CD14-positive monocyte (primary cell): ENCODE results near the gene NUDCD3. TPM values are rescaled to one million over a fixed set of nuclear protein-coding genes. Genes with fewer than 3 reads are reported as not detected.

Experiments
- DNase-seq, 3 donors: peaks; one replicate each; pipeline ENCODE4 v3.0.0-alpha.2; 2011 to 2022
- H2AFZ ChIP-seq: 2 replicates; pipeline ENCODE4 v1.6.0; 2012; ENCODE audit warnings: mild to moderate bottlenecking, low read depth, low read length, inconsistent platforms; ENCODE audit not compliant: insufficient read depth, poor library complexity, severe bottlenecking
- H3K27ac ChIP-seq, 2 donors: 1 replicate in 1 of 2; 2 replicates in 1 of 2; pipeline ENCODE4 v1.5.1; 2012 to 2013; ENCODE audit warnings: low read length in 2 of 2, control low read depth in 1 of 2, inconsistent platforms in 1 of 2, low read depth in 1 of 2, mild to moderate bottlenecking in 1 of 2
- H3K27me3 ChIP-seq, 2 donors: one replicate each; pipeline versions ENCODE4 v1.6.0 to v1.6.1; 2011 to 2013; ENCODE audit warnings: low read length in 2 of 2; ENCODE audit not compliant: control insufficient read depth in 2 of 2, insufficient read depth in 2 of 2
- H3K36me3 ChIP-seq, 2 donors: replicated peaks in 1 of 2; 1 replicate in 1 of 2; 2 replicates in 1 of 2; pipeline versions ENCODE4 v1.5.1 to v1.6.1; 2012 to 2013; ENCODE audit warnings: low read length in 2 of 2, control low read depth in 1 of 2, inconsistent platforms in 1 of 2, mild to moderate bottlenecking in 1 of 2; ENCODE audit not compliant: insufficient read depth in 2 of 2, control insufficient read depth in 1 of 2
- H3K4me1 ChIP-seq, 2 donors: 1 replicate in 1 of 2; 2 replicates in 1 of 2; pipeline versions ENCODE4 v1.5.1 to v1.6.1; 2012 to 2013; ENCODE audit warnings: low read length in 2 of 2, control low read depth in 1 of 2, inconsistent platforms in 1 of 2, mild to moderate bottlenecking in 1 of 2, moderate library complexity in 1 of 2; ENCODE audit not compliant: insufficient read depth in 2 of 2, control insufficient read depth in 1 of 2
- H3K4me2 ChIP-seq: replicated peaks from 2 replicates; pipeline ENCODE3; 2012; ENCODE audit warnings: low read length, moderate library complexity, mild to moderate bottlenecking; ENCODE audit not compliant: poor library complexity, severe bottlenecking; ENCODE audit errors: extremely low read depth
- H3K4me3 ChIP-seq, 3 experiments: fragments of 200-600 bp in 1 of 3; sonication (generic) in 1 of 3; replicated peaks in 1 of 3; 1 replicate in 2 of 3; 2 replicates in 1 of 3; pipeline ENCODE4 v1.5.1; 2011 to 2013; ENCODE audit warnings: low read length in 3 of 3, mild to moderate bottlenecking in 3 of 3, control low read depth in 2 of 3, low read depth in 2 of 3, inconsistent platforms in 1 of 3, moderate library complexity in 1 of 3
- H3K79me2 ChIP-seq: 2 replicates; pipeline ENCODE4 v1.6.0; 2012; ENCODE audit warnings: mild to moderate bottlenecking, control low read depth, inconsistent platforms, low read length, moderate library complexity; ENCODE audit not compliant: insufficient read depth
- H3K9ac ChIP-seq: 2 replicates; pipeline ENCODE4 v1.6.0; 2017; ENCODE audit warnings: low read length, mild to moderate bottlenecking; ENCODE audit not compliant: insufficient read depth, poor library complexity, severe bottlenecking
- H3K9me3 ChIP-seq, 2 donors: replicated peaks in 1 of 2; 1 replicate in 1 of 2; 2 replicates in 1 of 2; pipeline versions ENCODE4 v1.5.1 to v1.6.1; 2012 to 2013; ENCODE audit warnings: low read length in 2 of 2, control low read depth in 1 of 2; ENCODE audit not compliant: control insufficient read depth in 1 of 2, insufficient read depth in 1 of 2
- H4K20me1 ChIP-seq: 2 replicates; pipeline ENCODE4 v1.6.0; 2012; ENCODE audit warnings: mild to moderate bottlenecking, low read length, control low read depth, moderate library complexity; ENCODE audit not compliant: insufficient read depth
- H3K27ac Mint-ChIP-seq, 7 donors: one replicate each; pipeline ENCODE4 v1.8.0; 2020; ENCODE audit warnings: mild to moderate bottlenecking in 7 of 7, mixed read lengths in 7 of 7, moderate library complexity in 6 of 7, inconsistent platforms in 2 of 7
- H3K27me3 Mint-ChIP-seq, 3 donors: one replicate each; pipeline ENCODE4 v1.8.0; 2021 to 2022; ENCODE audit warnings: low read depth in 3 of 3, mild to moderate bottlenecking in 3 of 3, mixed read lengths in 3 of 3, moderate library complexity in 3 of 3, inconsistent platforms in 1 of 3
- H3K36me3 Mint-ChIP-seq, 2 donors: one replicate each; pipeline ENCODE4 v1.8.0; 2020; ENCODE audit warnings: mixed read lengths in 2 of 2, inconsistent platforms in 1 of 2, mild to moderate bottlenecking in 1 of 2
- H3K4me1 Mint-ChIP-seq: one replicate; pipeline ENCODE4 v1.8.0; 2020; ENCODE audit warnings: mild to moderate bottlenecking, mixed read lengths
- H3K4me3 Mint-ChIP-seq, 2 donors: one replicate each; pipeline ENCODE4 v1.8.0; 2020; ENCODE audit warnings: mild to moderate bottlenecking in 2 of 2, mixed read lengths in 2 of 2, moderate library complexity in 1 of 2
- H3K9me3 Mint-ChIP-seq, 7 donors: one replicate each; pipeline ENCODE4 v1.8.0; 2020 to 2022; ENCODE audit warnings: mixed read lengths in 7 of 7, mild to moderate bottlenecking in 6 of 7, moderate library complexity in 6 of 7, inconsistent platforms in 2 of 7
- CTCF ChIP-seq: fragments of 200-600 bp; IDR thresholded peaks from one replicate; pipeline ENCODE4 v1.8.0; 2022; ENCODE audit warnings: antibody characterized with exemption, mild to moderate bottlenecking
- WGBS: methylation state at CpG from one replicate; pipeline ENCODE4 v1.1.5; 2013; ENCODE audit warnings: missing lambda C conversion rate; ENCODE audit not compliant: insufficient coverage; 5-methylcytosine and 5-hydroxymethylcytosine counted together
- intact Hi-C, 2 donors: fragments of 100-400 bp; cut with micrococcal nuclease; formaldehyde crosslinking; loops; one replicate each; pipeline versions ENCODE4 v1.15.0 to v1.15.1; 2023
- polyA plus RNA-seq, 3 donors: library from polyadenylated mRNA; depleted of rRNA in 1 of 3; unstranded in 2 of 3; stranded (reverse) in 1 of 3; fragments of 300-500 nt in 2 of 3; fragments of >200 nt in 1 of 3; fragmentation: Illumina TruSeq in 2 of 3; gene quantifications; 1 replicate in 2 of 3; 2 replicates in 1 of 3; pipeline ENCODE4 v1.2.3, GENCODE V29; 2012 to 2021

NUDCD3 gene
- polyA plus RNA-seq, 3 donors: 13.6 to 26.5 (median 21.6) TPM

DNA sequence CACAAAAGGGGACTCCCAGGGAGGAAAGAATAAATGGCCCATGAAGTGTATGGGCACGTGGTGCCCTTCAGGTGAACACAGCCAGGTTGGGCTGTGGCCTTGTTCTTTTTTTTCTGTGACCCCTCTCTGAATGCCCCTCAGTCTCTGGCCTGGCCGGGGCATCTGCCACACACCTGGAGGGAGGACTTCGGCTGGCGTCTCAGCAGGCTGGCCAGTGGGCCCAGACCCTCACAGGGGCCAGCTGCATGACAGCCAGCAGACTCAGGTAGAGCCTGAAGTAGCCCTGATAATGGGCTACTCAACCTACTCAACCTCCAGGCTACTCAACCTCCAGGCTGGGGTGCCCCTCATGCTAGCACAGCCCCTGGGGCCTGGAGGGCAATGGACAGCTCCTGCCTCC is 155.3 kb downstream of the NUDCD3 start:
- Histone ChIP-seq H3K9ac (no peak overlapping the region), H4K20me1 (no peaks in the 10 kb centered on the region), H3K36me3 (no peaks in the 10 kb centered on the region), H3K27me3 (no peaks in the 10 kb centered on the region), H2AFZ (no peak overlapping the region), H3K9me3 (no peaks in the 10 kb centered on the region), H3K79me2 (no peaks in the 10 kb centered on the region), H3K4me1 (no peaks in the 10 kb centered on the region), H3K4me3 (no peak overlapping the region), H3K27ac (no peak overlapping the region), H3K4me2 (no peak overlapping the region)
- Mint-ChIP-seq H3K36me3 (no peaks in the 10 kb centered on the region), H3K4me3 (no peak overlapping the region), H3K27ac (no peak overlapping the region), H3K27me3 (peaks cover 4 to 9% (median 6%) of the 10 kb centered on the region in 3 donors), H3K4me1 (no peaks in the 10 kb centered on the region), H3K9me3 (peaks cover 0 to 8% (median 2%) of the 10 kb centered on the region in 7 donors)
- intact Hi-C loops: no loop called here
- no peak for DNase-seq
- no peak for TF ChIP-seq CTCF
- 91% methylated on average over 4 of the region's 4 CpGs for WGBS

GRCh38 chr7:44334734-44335097 is 155.7 kb downstream of the NUDCD3 start:
- H3K4me3 ChIP-seq: no peak overlapping the region
- DNase-seq: no peak
- no peak overlapping the region for H3K27ac ChIP-seq
- no peaks in the 10 kb centered on the region for H3K36me3 ChIP-seq
- intact Hi-C loops: no loop called here
- no peaks in the 10 kb centered on the region for H3K36me3 Mint-ChIP-seq
- H3K9ac ChIP-seq: no peak overlapping the region
- H3K4me3 Mint-ChIP-seq: no peak overlapping the region
- H3K4me1 ChIP-seq: no peaks in the 10 kb centered on the region
- H3K4me2 ChIP-seq: no peak overlapping the region
- H3K9me3 Mint-ChIP-seq: peaks cover 0 to 8% (median 2%) of the 10 kb centered on the region in 7 donors
- no peak overlapping the region for H3K27ac Mint-ChIP-seq
- H2AFZ ChIP-seq: no peak overlapping the region
- H3K79me2 ChIP-seq: no peaks in the 10 kb centered on the region
- H3K9me3 ChIP-seq: no peaks in the 10 kb centered on the region
- no peaks in the 10 kb centered on the region for H3K4me1 Mint-ChIP-seq
- no peaks in the 10 kb centered on the region for H3K27me3 ChIP-seq
- WGBS: 95% methylated on average over 9 of the region's 11 CpGs
- no peaks in the 10 kb centered on the region for H4K20me1 ChIP-seq
- peaks cover 4 to 9% (median 6%) of the 10 kb centered on the region in 3 donors for H3K27me3 Mint-ChIP-seq
- no peak for TF ChIP-seq CTCF
